Measurements from ENCODE around the gene PLIN4. TPM values are rescaled to one million over a fixed set of nuclear protein-coding genes. Genes with fewer than 3 reads are reported as not detected.

Gene PLIN4
- total RNA-seq, 2 experiments from 2014 or later = 0.05 TPM; not detected in 1

- intact Hi-C loops (cut with micrococcal nuclease) = no loop called here
- peaks cover 3% of the 10 kb centered on the region for H3K27me3 Mint-ChIP-seq
- ATAC-seq = no peak
- no peak overlapping the region for H3K4me3 Mint-ChIP-seq
- POLR2A ChIA-PET = no interaction called here
- DNase-seq = no peak
- no peaks in the 10 kb centered on the region for H3K9me3 Mint-ChIP-seq
- CTCF ChIA-PET = no interaction called here
- no peaks in the 10 kb centered on the region for H3K36me3 Mint-ChIP-seq (ENCODE audit: low read depth)
- no peaks in the 10 kb centered on the region for H3K4me1 Mint-ChIP-seq (ENCODE audit: low read depth)
- H3K27ac Mint-ChIP-seq = no peak overlapping the region
- TF ChIP-seq, protein P1, sequence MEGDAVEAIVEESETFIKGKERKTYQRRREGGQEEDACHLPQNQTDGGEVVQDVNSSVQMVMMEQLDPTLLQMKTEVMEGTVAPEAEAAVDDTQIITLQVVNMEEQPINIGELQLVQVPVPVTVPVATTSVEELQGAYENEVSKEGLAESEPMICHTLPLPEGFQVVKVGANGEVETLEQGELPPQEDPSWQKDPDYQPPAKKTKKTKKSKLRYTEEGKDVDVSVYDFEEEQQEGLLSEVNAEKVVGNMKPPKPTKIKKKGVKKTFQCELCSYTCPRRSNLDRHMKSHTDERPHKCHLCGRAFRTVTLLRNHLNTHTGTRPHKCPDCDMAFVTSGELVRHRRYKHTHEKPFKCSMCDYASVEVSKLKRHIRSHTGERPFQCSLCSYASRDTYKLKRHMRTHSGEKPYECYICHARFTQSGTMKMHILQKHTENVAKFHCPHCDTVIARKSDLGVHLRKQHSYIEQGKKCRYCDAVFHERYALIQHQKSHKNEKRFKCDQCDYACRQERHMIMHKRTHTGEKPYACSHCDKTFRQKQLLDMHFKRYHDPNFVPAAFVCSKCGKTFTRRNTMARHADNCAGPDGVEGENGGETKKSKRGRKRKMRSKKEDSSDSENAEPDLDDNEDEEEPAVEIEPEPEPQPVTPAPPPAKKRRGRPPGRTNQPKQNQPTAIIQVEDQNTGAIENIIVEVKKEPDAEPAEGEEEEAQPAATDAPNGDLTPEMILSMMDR (IDR thresholded peaks at IDR 0.05) = no peak
These were observed 32.3 kb upstream of the PLIN4 start for GRCh38 chr19:4550479-4551050.

- H3K27ac Mint-ChIP-seq = no peak overlapping the region
- H3K36me3 Mint-ChIP-seq (ENCODE audit: low read depth) = no peaks in the 10 kb centered on the region
- no peaks in the 10 kb centered on the region for H3K4me1 Mint-ChIP-seq (ENCODE audit: low read depth)
- POLR2A ChIA-PET = no interaction called here
- intact Hi-C loops (cut with micrococcal nuclease) = no loop called here
- ATAC-seq (no peak), DNase-seq (no peak)
- CTCF ChIA-PET = no interaction called here
- peaks cover 3% of the 10 kb centered on the region for H3K27me3 Mint-ChIP-seq
- no peak overlapping the region for H3K4me3 Mint-ChIP-seq
- TF ChIP-seq, protein P1 (IDR thresholded peaks at IDR 0.05) = no peak
- H3K9me3 Mint-ChIP-seq = no peaks in the 10 kb centered on the region
These were observed 31.7 kb upstream of the PLIN4 start for GRCh38 chr19:4550018-4550417.

DNA sequence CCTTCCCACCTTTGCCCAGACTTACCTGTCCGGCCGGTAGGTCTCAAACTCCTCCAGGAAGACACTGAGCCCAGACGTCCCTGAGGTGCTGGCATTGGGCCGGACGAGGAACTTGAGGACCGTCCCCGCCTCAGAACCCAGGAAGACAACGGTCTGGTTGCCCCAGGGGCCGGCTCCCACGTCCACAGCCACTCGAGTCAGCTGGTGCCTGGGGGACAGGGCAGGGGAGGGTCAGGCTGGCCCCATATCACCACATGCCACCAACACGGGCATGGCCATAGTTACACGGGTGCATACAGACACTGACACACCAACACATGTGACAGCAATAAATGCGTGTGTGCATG is 29.9 kb upstream of the PLIN4 start:
- CTCF ChIA-PET = no interaction called here
- POLR2A ChIA-PET = interaction anchor here (0.6 kb wide), 1 partner anchor 78 kb away, joined by 3 read pairs; no protein-coding TSS in a partner anchor
- no peak for DNase-seq
- H3K4me1 Mint-ChIP-seq (ENCODE audit: low read depth) = no peaks in the 10 kb centered on the region
- no peak overlapping the region for H3K4me3 Mint-ChIP-seq
- intact Hi-C loops (cut with micrococcal nuclease) = no loop called here
- TF ChIP-seq, protein P1 (IDR thresholded peaks at IDR 0.05) = no peak
- H3K27ac Mint-ChIP-seq = no peak overlapping the region
- H3K36me3 Mint-ChIP-seq (ENCODE audit: low read depth) = no peaks in the 10 kb centered on the region
- ATAC-seq = no peak
- peaks cover 3% of the 10 kb centered on the region for H3K27me3 Mint-ChIP-seq
- H3K9me3 Mint-ChIP-seq = no peaks in the 10 kb centered on the region

GRCh38 chr19:4547303-4548237 is 29.3 kb upstream of the PLIN4 start:
- no peak overlapping the region for H3K4me3 Mint-ChIP-seq
- no peaks in the 10 kb centered on the region for H3K4me1 Mint-ChIP-seq (ENCODE audit: low read depth)
- ATAC-seq (peak; percentile 58), DNase-seq (peak; percentile 43)
- CTCF ChIA-PET = interaction anchor here (0.7 to 1.5 kb wide), 5 partner anchors 12 to 89 kb away, joined by 3 to 6 read pairs (median 4); partner anchors contain the start of gene PLIN5
- peaks cover 3% of the 10 kb centered on the region for H3K27me3 Mint-ChIP-seq
- intact Hi-C loops (cut with micrococcal nuclease) = no loop called here
- TF ChIP-seq, protein P1 (IDR thresholded peaks at IDR 0.05) = peak; percentile 34
- H3K36me3 Mint-ChIP-seq (ENCODE audit: low read depth) = no peaks in the 10 kb centered on the region
- no peaks in the 10 kb centered on the region for H3K9me3 Mint-ChIP-seq
- no peak overlapping the region for H3K27ac Mint-ChIP-seq
- POLR2A ChIA-PET = interaction anchor here (0.6 to 1.1 kb wide), 2 partner anchors 78 to 137 kb away, joined by 3 read pairs; no protein-coding TSS in a partner anchor
